ENCODE results near the gene GARS1.

GARS1 gene

GRCh38 chr7:30618080-30618676 lies 23.5 kb downstream of the GARS1 start:
- H3K4me3 ChIP-seq (ENCODE audit: low read depth, low read length): no peak overlapping the region
- DNase-seq (ENCODE audit: low read depth): no peak
- TF ChIP-seq CTCF (conservative IDR thresholded peaks at IDR 0.05; ENCODE audit: low read depth, low read length): no peak

GRCh38 chr7:30618961-30619360 lies 24.3 kb downstream of the GARS1 start:
- no peak for TF ChIP-seq CTCF (conservative IDR thresholded peaks at IDR 0.05; ENCODE audit: low read depth, low read length)
- no peak for DNase-seq (ENCODE audit: low read depth)
- no peak overlapping the region for H3K4me3 ChIP-seq (ENCODE audit: low read depth, low read length)

GRCh38 chr7:30625283-30625682 lies 30.6 kb downstream of the GARS1 start:
- no peak for DNase-seq (ENCODE audit: low read depth)
- TF ChIP-seq CTCF (conservative IDR thresholded peaks at IDR 0.05; ENCODE audit: low read depth, low read length): peak; percentile 14
- H3K4me3 ChIP-seq (ENCODE audit: low read depth, low read length): no peak overlapping the region

GRCh38 chr7:30627026-30627425 lies 32.3 kb downstream of the GARS1 start:
- DNase-seq (ENCODE audit: low read depth): no peak
- no peak overlapping the region for H3K4me3 ChIP-seq (ENCODE audit: low read depth, low read length)
- TF ChIP-seq CTCF (conservative IDR thresholded peaks at IDR 0.05; ENCODE audit: low read depth, low read length): no peak

- no peak overlapping the region for H3K4me3 ChIP-seq (ENCODE audit: low read depth, low read length)
- DNase-seq (ENCODE audit: low read depth): no peak
- TF ChIP-seq CTCF (conservative IDR thresholded peaks at IDR 0.05; ENCODE audit: low read depth, low read length): no peak
Measured at GRCh38 chr7:30630986-30631385, 36.3 kb downstream of the GARS1 start.

GRCh38 chr7:30633223-30633622 lies 38.5 kb downstream of the GARS1 start:
- DNase-seq (ENCODE audit: low read depth): no peak
- no peak overlapping the region for H3K4me3 ChIP-seq (ENCODE audit: low read depth, low read length)
- TF ChIP-seq CTCF (conservative IDR thresholded peaks at IDR 0.05; ENCODE audit: low read depth, low read length): no peak

- no peak for DNase-seq (ENCODE audit: low read depth)
- TF ChIP-seq CTCF (conservative IDR thresholded peaks at IDR 0.05; ENCODE audit: low read depth, low read length): no peak
- H3K4me3 ChIP-seq (ENCODE audit: low read depth, low read length): no peak overlapping the region
Measured at GRCh38 chr7:30634193-30634626, 39.5 kb downstream of the GARS1 start.
